GM18507 (cell line): ENCODE measurements around the gene AOPEP.

ENCODE experiments used
- DNase-seq: peaks from one replicate; pipeline ENCODE4 v3.0.0; 2011; ENCODE audit warnings: low read depth; ENCODE audit not compliant: insufficient read length; ENCODE audit errors: extremely low spot score
- FAIRE-seq: peaks from 2 replicates; lab custom pipeline; 2011; peaks lifted over from hg19 to GRCh38; lab: Jason Lieb, UNC

Gene AOPEP

DNA sequence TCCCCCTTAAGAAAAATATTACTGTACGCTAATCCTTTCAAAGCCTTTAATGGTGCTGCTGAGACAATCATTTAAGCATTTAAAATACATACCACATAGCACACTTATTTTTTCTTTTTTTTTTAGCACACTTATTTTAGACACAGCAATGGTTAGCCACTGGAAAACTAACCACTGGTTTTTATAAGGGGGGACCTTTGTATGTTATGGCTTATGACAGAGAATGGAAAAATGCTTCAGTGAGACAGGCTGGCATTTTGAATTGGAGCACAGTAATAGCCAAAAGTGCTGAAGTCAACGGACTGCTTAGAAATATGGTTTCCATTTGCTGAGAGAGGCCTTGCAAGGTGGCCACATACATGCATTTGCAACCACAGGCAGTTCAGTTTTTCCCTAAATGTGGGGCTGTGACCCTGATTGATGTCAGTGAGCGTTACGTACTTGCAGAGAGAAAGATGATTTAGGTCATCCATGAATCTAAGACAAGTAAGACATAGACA lies 28.5 kb downstream of the AOPEP start:
- no peak for FAIRE-seq
- DNase-seq, result no peak

DNA sequence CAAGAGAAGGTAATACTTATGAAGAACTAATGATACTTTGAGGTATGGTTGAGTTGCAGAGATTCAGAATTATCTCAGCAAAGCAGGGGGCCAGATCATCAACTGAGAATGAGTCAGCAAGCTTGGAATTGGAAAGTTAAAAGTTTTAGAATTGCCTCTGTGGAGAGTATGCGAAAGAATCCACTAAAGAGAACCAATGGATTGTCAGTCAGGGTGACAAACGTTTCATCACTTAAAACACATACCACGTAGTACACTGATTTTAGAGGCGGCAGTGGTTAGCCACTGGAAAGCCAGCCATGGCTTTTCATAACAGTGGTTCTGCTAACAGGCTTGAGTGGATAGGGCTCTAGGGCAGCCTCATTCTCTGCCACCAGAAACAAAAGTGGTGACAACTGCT lies 30.7 kb downstream of the AOPEP start:
- DNase-seq, result no peak
- no peak for FAIRE-seq

DNA sequence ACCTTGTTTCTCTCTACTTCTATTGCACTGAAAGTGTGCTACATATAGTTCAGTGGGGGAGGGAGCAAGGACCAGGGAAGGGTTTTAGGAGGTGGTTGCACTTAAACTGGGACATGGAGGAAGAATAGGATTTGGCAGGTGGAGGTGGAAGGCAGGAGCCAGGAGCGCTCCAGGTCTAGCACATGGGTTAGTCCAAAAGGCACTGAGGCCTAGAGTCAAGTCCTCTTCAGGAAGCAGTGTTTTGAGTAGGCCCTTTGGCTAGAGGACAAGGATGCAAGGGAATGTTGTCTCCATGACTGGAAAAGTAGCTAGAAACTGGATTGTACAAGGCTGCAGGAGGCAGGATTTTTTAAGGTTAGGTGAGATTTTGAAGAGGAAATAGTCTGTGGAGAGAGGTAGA lies 31.5 kb downstream of the AOPEP start:
- FAIRE-seq (no peak), DNase-seq (no peak)

DNA sequence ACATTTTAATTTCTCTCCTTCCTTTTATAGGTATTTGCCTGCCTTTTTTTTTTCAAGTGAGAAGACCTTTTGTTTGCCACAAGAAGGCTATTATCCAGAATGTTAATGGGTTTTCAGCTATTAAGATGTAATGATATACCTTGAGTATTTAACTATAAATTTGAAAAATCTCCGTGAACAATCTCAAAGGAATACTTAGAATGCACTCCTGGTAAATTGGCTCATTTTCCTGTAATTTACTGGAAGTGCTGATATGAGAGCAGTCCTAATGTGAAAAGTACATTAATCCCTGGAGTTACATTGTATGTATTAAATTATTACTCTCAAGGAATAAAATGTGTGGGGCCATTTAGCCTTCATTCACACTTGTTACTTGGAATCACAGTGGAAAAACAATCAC lies 32.4 kb downstream of the AOPEP start:
- no peak for FAIRE-seq
- no peak for DNase-seq

DNA sequence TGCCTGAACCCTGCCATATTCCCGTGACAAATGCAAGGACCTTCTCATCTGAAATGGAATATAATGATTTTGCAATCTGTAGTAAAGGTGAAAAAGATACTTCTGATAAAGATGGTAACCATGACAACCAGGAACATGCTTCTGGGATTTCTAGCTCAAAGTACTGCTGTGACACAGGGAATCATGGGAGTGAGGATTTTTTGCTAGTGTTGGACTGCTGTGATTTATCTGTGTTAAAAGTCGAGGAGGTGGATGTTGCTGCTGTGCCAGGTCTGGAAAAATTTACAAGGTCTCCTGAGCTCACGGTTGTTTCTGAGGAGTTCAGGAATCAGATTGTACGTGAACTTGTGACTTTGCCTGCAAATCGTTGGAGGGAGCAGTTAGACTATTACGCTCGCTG lies 33.5 kb downstream of the AOPEP start:
- DNase-seq (no peak), FAIRE-seq (no peak)

DNA sequence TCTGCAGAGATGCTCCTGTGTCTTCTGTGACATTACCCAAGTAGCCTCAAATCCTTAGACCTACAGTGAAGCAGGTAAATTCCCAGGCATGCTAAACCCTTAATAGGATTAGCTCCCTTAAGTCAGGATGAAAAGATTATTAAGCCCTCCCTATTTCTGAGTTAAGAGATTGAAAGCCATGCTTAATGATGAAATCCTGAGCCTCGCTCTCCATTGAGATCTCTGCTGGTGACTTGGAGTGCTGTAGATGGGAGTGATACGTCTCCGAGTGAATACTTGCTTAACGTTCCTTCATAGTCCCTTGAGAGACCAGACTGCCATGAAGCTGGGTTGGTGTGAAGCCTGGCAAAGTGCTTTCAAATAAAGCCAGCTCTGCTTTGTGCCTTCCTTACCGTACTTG lies 34.2 kb downstream of the AOPEP start:
- FAIRE-seq, result no peak
- no peak for DNase-seq

DNA sequence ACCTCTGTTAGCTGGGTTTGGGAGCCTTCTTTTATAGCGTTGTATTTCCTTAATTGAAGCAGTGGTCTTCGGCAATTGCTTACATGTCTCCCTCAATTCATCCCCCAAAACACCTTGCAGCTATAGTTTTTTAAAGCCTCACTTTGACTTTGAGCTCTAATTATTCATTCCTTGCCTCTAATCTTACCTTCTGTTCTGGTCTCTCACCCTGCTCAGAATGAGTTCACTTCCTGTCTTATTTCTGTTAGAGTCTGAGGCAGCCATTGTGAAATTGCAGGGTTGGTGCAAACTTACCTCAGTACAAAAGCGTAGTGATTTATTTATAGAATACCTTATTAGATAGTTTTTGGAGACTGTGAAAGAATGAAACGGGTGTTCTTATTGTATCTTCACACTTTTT lies 35.0 kb downstream of the AOPEP start:
- FAIRE-seq (no peak), DNase-seq (no peak)

DNA sequence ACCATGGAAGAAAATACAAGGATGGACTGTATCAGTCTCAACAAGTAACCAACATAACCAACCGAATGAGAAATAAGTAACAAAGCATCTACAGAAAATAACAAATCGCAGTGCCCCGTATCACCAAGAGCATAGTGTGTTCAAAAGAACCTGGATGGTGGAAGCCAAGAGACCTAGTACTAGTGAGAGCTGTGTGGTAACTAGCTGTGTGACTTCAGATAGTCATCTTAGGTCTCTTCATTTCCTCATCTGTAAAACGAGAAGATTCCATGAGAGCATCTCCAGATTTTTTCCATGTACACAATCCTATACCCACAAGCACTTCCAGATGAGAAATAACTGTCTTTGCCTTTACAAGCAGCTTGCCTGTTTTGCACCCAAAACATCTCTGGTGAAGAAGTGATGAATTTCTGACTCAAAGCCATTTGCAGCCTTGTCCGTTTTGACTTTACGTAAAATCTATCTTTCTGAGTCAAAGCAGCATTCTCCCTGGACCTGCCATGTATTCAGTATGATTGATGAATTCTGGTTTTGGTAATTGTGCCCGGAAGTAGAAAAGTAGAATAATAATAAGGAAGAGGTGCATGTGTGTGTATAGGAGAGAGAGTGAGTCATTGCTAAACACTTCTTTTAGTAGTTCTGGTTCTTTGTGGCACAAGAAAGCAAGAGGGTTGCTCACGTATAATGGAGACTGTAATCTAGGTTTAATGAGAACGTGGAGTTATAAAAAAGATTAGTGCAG lies 41.0 kb downstream of the AOPEP start:
- no peak for FAIRE-seq
- no peak for DNase-seq

DNA sequence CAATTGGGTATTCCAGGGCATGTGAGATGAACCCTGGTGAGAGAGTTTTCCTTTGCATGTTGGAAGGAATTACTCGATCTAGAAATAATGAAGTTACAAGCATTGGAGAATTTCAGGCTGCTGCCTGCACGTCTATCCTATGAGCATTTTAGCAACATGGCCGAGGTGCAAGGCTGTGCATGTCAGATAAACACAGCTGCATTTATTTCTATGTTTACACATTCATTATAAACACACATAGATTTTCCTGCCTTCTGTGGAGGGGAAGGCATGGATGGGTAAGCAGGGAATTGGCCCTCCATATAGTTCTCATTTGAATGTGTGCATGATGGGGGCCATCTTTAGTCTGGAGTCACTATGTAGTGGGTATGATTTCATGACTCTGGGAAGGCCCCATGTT lies 42.3 kb downstream of the AOPEP start:
- DNase-seq (no peak), FAIRE-seq (no peak)

DNA sequence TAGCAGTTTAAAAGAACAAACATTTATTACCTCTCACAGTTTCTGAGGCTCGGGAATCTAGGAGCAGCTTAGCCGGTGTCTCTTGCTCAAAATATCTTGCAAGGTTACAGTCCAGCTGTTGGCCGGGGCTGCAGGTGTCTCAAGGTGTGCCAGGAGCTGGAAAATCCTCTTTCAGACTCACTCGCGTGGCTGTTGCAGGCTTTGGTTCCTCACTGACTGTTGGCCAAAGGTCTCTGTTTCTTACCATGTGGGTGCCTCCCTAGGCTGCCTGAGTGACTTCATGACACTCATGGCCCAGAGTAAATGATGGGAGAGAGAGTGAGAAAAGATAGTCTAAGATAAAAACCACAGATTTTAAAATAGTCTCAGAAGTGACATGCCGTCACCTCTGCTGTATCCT lies 43.8 kb downstream of the AOPEP start:
- FAIRE-seq, result no peak
- no peak for DNase-seq

DNA sequence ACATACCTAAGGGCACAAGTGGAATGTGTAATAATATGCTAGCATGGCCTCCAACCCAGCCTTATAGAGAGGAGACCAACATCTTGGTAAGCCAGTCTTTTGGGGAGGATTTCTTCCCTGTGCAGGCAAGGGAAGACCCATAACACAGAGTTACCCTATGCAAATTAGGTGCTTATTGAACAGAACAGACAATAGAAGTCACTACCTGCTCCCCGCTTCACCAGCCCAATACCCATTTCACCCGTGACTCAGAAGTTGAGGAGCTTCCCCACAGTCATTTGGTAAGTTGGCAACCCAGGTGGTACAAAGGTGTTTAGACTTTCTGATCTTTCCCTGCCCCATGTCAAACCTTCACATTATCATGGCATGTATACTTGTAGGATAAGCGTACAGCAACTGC lies 44.6 kb downstream of the AOPEP start:
- DNase-seq (no peak), FAIRE-seq (no peak)

DNA sequence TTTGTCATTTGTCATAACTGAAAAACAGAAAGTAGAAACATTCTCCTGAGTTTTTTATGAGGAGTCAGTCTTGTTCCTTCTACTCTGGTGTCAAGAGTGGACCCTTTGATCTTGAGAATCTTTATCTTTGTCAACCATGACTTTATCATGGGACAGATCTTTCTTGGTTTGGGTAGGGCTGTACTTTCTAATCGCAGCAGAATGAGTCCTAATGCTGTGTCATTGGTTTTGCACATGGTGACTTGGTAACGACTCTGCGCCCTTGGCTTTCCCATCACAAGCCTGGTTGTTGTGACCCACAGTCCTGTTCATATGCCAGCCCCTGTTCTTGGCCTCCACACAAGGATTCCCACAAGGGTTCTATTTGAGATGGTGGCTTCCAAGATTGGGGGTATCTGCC lies 45.6 kb downstream of the AOPEP start:
- FAIRE-seq (no peak), DNase-seq (no peak)

DNA sequence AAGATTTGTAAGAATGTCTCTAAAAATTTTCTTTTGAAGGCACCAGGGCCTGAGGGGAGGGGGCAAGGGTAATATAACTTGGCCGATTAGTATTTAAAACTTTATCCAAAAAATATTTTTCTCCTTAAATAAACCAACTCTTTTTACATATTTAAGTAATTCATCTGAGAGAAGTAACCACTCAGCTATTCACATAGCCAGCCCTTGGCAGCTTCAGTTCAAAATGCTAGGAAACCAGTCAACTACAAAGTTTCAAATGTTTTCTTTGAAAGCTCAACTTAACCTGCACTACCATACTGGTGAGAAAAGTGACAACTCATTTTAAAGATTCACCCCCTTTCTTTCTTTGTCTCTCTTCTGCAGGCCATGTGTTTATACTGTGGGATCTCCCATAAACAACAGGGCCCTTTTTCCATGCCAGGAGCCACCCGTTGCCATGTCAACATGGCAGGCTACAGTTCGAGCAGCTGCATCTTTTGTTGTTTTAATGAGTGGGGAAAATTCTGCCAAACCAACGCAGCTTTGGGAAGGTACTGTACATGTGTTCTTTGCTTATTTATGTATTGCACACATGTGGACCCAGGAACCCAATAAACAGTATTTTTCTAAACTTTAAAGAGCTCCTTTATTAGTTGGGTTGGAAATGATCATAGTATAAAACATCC lies 46.3 kb downstream of the AOPEP start:
- FAIRE-seq (no peak), DNase-seq (no peak)

DNA sequence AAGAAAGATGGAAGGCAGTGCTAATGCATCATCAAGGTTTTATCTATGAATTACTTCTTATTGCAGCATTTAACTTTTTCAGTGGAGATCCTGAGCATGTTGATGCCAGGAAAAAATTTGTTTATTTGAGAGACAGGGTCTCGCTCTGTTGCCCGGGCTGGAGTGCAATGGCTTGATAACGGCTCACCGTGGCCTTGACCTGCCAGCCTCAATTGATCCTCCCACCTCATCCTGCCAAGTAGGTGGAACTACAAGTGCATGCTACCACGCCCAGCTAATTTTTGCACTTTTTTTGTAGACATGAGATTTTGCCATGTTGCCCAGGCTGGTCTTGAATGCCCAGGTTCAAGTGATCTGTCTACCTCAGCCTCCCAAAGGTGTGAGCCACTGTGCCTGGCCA lies 47.2 kb downstream of the AOPEP start:
- FAIRE-seq (no peak), DNase-seq (no peak)

DNA sequence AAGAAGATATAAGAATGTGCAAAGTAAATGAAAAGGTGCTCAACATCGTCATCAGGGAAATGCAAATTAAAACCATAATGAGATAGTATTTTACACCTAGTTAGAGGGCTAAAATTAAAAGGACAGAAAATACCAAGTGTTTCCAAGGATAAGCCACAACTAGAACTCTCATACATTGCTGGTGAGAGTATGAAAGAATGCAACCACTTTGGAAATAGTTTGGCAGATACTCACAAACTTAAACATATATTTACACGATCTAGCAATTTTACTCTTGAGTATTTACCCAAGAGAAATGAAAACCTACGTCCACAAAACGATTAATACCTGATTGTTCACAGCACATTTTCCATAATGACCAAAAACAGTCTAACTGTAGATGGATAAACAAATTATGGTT lies 51.5 kb downstream of the AOPEP start:
- DNase-seq (no peak), FAIRE-seq (no peak)

DNA sequence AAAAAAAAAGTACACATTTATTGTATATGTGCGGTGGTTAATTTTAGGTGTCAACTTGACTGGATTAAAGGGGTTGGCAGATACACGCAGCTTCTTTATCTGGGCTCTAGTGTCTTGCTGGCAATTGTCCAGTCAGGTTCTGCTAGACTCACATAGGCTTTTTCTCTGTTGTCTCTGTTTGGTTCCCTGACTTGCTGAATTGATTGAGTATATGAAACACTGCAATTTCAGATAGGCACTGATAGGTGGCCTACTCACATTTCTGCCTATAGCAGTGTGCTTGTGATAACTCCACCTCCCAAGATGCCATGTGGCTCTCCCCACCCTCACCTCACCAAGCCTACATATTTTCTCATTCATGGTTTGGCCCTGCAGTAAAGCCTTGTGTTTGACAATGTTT lies 52.5 kb downstream of the AOPEP start:
- DNase-seq, result no peak
- no peak for FAIRE-seq

DNA sequence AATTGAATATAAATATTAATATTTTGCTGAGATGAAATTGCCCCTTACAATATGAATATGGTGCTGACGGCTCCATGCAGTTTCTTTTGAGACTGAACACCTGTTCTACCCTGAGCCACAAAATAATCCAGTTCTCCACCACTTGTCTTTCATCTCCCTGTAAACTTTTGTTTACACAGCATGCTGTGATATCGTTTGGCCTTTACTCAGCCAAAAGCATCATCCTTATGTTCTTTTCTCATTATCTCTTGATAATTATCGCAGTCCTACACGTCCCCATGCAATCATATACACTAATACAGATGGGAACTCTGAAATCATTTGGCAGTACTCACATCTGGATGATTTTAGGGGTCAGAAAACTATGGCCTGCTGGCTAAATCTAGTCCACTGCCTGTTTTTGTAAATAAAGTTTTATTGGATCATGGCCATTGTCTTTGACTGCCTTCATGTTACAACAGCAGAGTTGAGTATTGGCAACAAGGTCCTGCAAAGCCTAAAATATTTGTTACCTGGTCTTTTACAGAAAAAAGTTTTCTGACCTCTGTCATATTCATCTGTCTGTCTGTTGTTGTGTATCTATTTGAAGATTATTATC lies 53.3 kb downstream of the AOPEP start:
- FAIRE-seq (no peak), DNase-seq (no peak)

DNA sequence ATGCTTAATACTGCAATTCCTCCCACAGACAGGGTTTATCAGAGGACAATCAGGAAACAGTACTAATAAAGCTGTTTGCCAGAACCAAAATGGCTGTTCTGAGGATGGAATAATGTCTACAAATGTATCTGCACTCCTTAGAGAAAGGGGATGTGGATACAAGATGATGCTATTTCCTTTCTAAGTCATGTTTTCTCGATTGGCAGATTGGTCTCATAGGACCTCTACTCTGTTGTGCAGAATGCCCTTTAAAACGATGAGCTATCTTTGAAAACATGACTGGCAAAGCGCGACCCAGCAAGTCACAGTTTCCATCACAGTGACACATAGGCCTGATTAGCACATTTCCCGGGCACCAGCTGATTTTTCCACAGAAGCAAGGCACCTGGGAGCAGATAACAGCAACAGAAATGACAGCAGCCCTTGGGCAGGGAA lies 54.0 kb downstream of the AOPEP start:
- no peak for FAIRE-seq
- no peak for DNase-seq

DNA sequence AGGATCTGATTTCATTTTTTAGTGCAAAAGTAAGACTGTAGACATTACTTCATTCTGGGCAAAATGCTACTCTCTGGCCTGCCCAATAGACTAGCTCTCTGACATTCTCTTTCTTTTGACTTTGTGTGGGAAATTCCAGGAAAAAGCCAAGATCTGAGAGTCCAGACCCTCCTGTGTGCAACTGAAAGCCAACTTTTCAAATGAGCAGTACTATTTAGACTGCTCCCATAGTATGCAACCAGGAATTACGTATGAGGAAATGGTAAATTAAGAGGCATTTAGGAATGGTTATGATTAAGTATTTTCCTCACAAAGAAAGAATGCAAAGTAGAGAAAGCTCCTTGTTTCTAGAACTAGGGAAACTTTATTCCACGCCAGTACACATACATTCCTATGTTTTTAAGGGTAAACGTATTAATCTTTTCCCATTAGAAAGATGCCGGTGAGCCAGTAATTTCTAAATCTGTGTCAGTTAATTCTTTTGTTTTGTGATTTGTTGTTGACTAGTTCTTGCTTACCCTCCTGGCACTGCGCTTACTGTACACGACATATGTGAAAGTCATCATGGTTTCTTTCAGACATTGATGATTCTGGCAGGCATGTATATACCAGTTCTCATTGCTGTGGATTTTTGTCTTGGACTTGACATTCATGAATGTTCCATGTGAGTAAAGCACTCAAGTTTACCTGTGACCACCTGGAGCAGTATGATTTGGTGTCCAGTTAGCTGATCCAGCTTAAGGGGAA lies 56.0 kb downstream of the AOPEP start:
- no peak for DNase-seq
- no peak for FAIRE-seq

DNA sequence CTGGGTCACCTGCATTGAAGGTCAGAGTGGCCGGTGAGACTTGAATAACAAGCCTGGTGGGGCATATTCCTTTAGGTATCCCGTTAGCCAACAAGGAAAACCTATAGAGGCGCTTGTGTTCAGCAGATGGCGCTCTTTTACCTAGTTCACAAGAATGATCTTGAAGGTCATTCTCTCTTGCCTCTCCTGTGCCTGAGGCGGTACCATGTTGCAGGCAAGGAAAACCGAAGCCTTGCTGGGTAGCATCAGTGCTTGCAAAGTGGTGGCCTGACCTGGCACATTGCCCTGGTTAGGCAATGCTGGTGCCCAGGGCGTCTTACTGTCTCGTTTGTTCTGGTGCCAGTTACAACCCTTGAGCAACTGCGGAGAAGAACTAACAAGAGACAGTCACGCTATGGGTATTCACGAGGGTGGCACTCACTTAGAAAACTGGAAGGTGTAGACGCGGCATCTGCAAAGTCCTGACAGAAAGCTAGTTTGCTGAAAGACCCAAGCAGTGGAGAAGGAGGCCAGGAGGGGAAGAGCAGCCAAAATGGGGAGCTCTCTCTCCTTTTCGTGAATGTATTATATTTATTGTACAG lies 56.7 kb downstream of the AOPEP start:
- DNase-seq (no peak), FAIRE-seq (peak; percentile 66)
